Right lobe of liver (tissue), 4 donors: ENCODE measurements around the gene GIGYF2.

Source experiments
- POLR2A ChIP-seq: fragments of 450-650 bp; IDR thresholded peaks from one replicate; pipeline ENCODE4 v1.6.1; 2017; ENCODE audit warnings: antibody characterized with exemption, mild to moderate bottlenecking
- TF ChIP-seq, protein P1 (sequence below), 4 donors: fragments of 200-600 bp in 3 of 4; fragments of 450-650 bp in 1 of 4; IDR thresholded peaks; one replicate each; pipeline versions ENCODE4 v1.5.1 to v1.8.0; 2016 to 2022; ENCODE audit warnings: antibody characterized with exemption in 4 of 4, mild to moderate bottlenecking in 2 of 4
- donor health status: DM: no; HTN: no; CAD: no.
- donor health status: DM: no; HTN: no; CAD: no.
- donor health status: DM: no; HTN: yes; CAD: no.

DNA sequence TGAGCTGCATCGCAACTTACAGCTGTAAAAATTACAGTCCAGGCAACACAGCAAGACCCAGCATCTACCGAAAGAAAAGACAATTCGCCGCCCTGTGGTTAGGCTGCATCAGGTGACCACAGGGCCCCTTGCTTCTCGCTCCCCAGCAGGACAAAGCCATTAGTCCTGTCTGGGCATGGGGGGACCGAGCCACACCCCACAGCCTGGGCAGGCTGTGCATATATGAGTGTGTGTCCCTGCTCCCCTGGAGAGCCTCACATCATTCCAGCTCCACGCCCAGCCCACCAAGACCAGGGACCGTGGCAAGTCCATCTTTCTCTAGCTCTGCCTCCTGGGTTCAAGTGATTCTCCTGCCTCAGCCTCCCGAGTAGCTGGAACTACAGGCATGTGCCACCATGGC, 206.9 kb downstream of the GIGYF2 start:
- TF ChIP-seq, protein P1, sequence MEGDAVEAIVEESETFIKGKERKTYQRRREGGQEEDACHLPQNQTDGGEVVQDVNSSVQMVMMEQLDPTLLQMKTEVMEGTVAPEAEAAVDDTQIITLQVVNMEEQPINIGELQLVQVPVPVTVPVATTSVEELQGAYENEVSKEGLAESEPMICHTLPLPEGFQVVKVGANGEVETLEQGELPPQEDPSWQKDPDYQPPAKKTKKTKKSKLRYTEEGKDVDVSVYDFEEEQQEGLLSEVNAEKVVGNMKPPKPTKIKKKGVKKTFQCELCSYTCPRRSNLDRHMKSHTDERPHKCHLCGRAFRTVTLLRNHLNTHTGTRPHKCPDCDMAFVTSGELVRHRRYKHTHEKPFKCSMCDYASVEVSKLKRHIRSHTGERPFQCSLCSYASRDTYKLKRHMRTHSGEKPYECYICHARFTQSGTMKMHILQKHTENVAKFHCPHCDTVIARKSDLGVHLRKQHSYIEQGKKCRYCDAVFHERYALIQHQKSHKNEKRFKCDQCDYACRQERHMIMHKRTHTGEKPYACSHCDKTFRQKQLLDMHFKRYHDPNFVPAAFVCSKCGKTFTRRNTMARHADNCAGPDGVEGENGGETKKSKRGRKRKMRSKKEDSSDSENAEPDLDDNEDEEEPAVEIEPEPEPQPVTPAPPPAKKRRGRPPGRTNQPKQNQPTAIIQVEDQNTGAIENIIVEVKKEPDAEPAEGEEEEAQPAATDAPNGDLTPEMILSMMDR (IDR thresholded peaks at IDR 0.05), result no peak
- no peak for TF ChIP-seq POLR2A
